ENCODE data around the gene LEMD1. TPM values are rescaled to one million over a fixed set of nuclear protein-coding genes. Genes with fewer than 3 reads are reported as not detected.

LEMD1 gene
- total RNA-seq, 1 experiment from 2014 or later: 26.3 TPM

DNA sequence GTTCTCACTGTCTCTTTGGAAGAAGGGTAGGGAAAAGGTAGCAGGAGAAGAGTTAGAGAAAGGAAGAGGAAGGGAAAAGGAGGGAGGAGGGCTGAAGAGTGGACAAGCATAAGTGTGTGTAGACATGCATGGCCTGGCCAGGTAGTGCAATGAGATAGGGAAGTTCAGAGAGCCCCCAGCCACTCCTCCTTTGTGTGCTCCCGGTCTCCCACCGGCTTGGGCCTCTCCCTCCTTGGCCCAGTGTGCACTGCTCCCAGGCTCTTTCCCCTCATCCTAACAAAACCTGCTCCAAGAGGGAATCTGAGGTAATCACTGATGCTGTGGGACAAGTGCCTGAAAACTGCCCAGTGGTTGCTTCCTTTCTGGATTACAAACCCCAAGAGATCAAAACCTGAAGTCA, 10.3 kb upstream of the LEMD1 start (continued):
- no peak for TF ChIP-seq NR1H2 (CRISPR knock-in tag; IDR thresholded peaks at IDR 0.05)
- TF ChIP-seq, protein P1, sequence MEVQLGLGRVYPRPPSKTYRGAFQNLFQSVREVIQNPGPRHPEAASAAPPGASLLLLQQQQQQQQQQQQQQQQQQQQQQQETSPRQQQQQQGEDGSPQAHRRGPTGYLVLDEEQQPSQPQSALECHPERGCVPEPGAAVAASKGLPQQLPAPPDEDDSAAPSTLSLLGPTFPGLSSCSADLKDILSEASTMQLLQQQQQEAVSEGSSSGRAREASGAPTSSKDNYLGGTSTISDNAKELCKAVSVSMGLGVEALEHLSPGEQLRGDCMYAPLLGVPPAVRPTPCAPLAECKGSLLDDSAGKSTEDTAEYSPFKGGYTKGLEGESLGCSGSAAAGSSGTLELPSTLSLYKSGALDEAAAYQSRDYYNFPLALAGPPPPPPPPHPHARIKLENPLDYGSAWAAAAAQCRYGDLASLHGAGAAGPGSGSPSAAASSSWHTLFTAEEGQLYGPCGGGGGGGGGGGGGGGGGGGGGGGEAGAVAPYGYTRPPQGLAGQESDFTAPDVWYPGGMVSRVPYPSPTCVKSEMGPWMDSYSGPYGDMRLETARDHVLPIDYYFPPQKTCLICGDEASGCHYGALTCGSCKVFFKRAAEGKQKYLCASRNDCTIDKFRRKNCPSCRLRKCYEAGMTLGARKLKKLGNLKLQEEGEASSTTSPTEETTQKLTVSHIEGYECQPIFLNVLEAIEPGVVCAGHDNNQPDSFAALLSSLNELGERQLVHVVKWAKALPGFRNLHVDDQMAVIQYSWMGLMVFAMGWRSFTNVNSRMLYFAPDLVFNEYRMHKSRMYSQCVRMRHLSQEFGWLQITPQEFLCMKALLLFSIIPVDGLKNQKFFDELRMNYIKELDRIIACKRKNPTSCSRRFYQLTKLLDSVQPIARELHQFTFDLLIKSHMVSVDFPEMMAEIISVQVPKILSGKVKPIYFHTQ (CRISPR knock-in tag; IDR thresholded peaks at IDR 0.05): no peak
- no peak for TF ChIP-seq RORB (CRISPR knock-in tag; IDR thresholded peaks at IDR 0.05)
- no peak for TF ChIP-seq NR3C1 (CRISPR knock-in tag; conservative IDR thresholded peaks at IDR 0.05; ENCODE audit: low read depth)
- no peak for TF ChIP-seq FOXP1 (CRISPR knock-in tag; IDR thresholded peaks at IDR 0.05; ENCODE audit: borderline replicate concordance)
- TF ChIP-seq, protein P2, sequence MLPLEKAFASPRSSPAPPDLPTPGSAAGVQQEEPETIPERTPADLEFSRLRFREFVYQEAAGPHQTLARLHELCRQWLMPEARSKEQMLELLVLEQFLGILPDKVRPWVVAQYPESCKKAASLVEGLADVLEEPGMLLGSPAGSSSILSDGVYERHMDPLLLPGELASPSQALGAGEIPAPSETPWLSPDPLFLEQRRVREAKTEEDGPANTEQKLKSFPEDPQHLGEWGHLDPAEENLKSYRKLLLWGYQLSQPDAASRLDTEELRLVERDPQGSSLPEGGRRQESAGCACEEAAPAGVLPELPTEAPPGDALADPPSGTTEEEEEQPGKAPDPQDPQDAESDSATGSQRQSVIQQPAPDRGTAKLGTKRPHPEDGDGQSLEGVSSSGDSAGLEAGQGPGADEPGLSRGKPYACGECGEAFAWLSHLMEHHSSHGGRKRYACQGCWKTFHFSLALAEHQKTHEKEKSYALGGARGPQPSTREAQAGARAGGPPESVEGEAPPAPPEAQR (CRISPR knock-in tag; IDR thresholded peaks at IDR 0.05): no peak
- TF ChIP-seq HMGA2 (CRISPR knock-in tag; IDR thresholded peaks at IDR 0.05): no peak
- TF ChIP-seq PRRX2 (CRISPR knock-in tag; IDR thresholded peaks at IDR 0.05): no peak
- TF ChIP-seq SMAD4 (CRISPR knock-in tag; IDR thresholded peaks at IDR 0.05): no peak
- TF ChIP-seq NR2C2 (CRISPR knock-in tag; IDR thresholded peaks at IDR 0.05): no peak

DNA sequence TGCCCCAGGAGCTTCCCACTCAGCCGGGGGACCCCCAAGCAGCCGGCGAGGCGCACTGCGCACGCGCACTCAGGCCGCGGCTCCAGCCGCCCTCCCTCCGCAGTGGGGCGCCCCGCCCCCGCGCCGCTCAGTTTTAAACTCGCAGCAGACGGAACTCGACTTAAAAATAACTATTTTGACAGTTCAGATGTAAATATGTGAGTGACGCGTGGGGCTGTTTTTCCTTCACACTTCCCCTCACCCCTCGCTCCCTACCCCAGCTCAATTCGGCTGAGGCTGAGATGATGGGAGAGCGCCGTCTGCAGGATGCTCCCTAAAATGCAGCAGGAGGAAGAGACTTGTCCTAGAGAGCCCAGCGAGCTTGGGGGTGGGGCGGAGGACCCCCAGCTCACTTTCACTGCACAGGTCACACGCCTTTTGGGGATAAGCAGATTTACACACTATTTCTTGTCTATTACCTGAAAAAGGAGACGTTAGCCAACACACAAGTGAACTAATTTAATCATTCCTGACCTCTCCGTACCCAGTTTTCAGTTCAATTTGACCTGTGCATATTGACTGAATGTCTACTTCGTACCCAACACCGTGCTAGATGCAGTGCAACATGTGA, 8.9 kb upstream of the LEMD1 start:
- Mint-ChIP-seq H3K9me3 (no peaks in the 10 kb centered on the region), H3K27ac (no peak overlapping the region), H3K4me3 (peak overlapping the region; percentile 83), H3K36me3 (no peaks in the 10 kb centered on the region), H3K4me1 (peaks cover 31% of the 10 kb centered on the region), H3K27me3 (ENCODE audit: low read depth) (peaks cover 82% of the 10 kb centered on the region)
- DNase-seq (ENCODE audit: low spot score) (peak; percentile 81), ATAC-seq (peak; percentile 83)
- no peak for TF ChIP-seq CBFB (CRISPR knock-in tag; IDR thresholded peaks at IDR 0.05; ENCODE audit: low read depth)
- TF ChIP-seq, protein P3, sequence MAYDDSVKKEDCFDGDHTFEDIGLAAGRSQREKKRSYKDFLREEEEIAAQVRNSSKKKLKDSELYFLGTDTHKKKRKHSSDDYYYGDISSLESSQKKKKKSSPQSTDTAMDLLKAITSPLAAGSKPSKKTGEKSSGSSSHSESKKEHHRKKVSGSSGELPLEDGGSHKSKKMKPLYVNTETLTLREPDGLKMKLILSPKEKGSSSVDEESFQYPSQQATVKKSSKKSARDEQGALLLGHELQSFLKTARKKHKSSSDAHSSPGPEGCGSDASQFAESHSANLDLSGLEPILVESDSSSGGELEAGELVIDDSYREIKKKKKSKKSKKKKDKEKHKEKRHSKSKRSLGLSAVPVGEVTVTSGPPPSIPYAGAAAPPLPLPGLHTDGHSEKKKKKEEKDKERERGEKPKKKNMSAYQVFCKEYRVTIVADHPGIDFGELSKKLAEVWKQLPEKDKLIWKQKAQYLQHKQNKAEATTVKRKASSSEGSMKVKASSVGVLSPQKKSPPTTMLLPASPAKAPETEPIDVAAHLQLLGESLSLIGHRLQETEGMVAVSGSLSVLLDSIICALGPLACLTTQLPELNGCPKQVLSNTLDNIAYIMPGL (CRISPR knock-in tag; IDR thresholded peaks at IDR 0.05): peak; percentile 76; the same call in 1 of the 2 replicates
- TF ChIP-seq, protein P4, sequence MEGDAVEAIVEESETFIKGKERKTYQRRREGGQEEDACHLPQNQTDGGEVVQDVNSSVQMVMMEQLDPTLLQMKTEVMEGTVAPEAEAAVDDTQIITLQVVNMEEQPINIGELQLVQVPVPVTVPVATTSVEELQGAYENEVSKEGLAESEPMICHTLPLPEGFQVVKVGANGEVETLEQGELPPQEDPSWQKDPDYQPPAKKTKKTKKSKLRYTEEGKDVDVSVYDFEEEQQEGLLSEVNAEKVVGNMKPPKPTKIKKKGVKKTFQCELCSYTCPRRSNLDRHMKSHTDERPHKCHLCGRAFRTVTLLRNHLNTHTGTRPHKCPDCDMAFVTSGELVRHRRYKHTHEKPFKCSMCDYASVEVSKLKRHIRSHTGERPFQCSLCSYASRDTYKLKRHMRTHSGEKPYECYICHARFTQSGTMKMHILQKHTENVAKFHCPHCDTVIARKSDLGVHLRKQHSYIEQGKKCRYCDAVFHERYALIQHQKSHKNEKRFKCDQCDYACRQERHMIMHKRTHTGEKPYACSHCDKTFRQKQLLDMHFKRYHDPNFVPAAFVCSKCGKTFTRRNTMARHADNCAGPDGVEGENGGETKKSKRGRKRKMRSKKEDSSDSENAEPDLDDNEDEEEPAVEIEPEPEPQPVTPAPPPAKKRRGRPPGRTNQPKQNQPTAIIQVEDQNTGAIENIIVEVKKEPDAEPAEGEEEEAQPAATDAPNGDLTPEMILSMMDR (IDR thresholded peaks at IDR 0.05): peak; percentile 81
- TF ChIP-seq, protein P5, sequence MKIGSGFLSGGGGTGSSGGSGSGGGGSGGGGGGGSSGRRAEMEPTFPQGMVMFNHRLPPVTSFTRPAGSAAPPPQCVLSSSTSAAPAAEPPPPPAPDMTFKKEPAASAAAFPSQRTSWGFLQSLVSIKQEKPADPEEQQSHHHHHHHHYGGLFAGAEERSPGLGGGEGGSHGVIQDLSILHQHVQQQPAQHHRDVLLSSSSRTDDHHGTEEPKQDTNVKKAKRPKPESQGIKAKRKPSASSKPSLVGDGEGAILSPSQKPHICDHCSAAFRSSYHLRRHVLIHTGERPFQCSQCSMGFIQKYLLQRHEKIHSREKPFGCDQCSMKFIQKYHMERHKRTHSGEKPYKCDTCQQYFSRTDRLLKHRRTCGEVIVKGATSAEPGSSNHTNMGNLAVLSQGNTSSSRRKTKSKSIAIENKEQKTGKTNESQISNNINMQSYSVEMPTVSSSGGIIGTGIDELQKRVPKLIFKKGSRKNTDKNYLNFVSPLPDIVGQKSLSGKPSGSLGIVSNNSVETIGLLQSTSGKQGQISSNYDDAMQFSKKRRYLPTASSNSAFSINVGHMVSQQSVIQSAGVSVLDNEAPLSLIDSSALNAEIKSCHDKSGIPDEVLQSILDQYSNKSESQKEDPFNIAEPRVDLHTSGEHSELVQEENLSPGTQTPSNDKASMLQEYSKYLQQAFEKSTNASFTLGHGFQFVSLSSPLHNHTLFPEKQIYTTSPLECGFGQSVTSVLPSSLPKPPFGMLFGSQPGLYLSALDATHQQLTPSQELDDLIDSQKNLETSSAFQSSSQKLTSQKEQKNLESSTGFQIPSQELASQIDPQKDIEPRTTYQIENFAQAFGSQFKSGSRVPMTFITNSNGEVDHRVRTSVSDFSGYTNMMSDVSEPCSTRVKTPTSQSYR (CRISPR knock-in tag; IDR thresholded peaks at IDR 0.05): 0 out of 2 replicates have a peak, but pooled peaks have one; percentile 30
- ChIA-PET POLR2A (interaction anchor here (0.7 to 1.8 kb wide), 4 partner anchors 11 to 42 kb away, joined by 3 to 9 read pairs (median 4); no protein-coding TSS in a partner anchor), CTCF (interaction anchor here (0.5 to 7.2 kb wide), 82 partner anchors 9 to 369 kb away, joined by 3 to 121 read pairs (median 4); partner anchors contain the start of genes BLACAT1, CDK18, KLHDC8A and LEMD1)
